Measurements from ENCODE around the gene IP6K2. TPM values are rescaled to one million over a fixed set of nuclear protein-coding genes. Genes with fewer than 3 reads are reported as not detected.

IP6K2 gene
- total RNA-seq, 4 donors from 2014 or later = 16.9 to 31.8 (median 22.0) TPM

DNA sequence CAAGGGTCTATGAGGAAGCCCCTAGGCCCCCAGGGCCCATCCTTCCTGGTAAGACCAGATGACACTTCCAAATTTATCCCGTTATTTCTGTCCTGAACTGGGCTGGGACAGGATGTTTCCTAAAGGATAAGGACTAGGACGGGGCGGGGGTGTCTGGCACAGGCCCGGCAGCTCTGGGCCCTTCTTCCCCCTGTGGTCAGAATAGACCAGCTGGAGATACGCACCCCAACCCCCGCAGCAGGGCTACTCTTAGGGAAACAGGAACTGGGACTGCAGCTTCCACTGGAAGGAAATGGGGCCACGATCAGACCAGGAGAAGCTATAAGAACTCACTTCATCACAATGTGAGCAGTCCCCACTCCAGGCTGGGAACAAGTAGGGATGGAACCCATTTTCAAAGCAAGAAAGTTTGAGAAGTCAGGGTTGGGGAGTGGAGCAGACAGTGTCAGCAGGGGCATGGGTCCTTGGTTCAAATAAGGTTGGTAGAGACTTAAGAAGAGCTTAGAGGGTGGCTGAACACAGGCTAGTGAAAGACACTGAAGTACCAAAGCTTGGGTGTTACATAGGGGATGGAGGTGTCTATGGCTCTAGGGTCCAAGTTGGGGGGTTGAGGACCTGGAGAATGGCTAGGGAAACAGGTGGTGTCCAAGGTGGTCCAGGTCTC, 32.4 kb downstream of the IP6K2 start:
- Histone ChIP-seq H3K27ac (peak overlapping the region in 2 of 4 donors; percentile 36 to 73), H3K4me3 (peak overlapping the region; percentile 69 to 96 (median 84)), H3K4me1 (peaks cover 30 to 36% of the 10 kb centered on the region in 2 donors), H3K36me3 (peaks cover 0 to 48% of the 10 kb centered on the region in 2 donors), H3K27me3 (no peaks in the 10 kb centered on the region), H3K9me3 (no peaks in the 10 kb centered on the region)
- no peak for ATAC-seq
- peak in 1 of 2 donors; percentile 32 for DNase-seq
- in situ Hi-C loops (cut with MboI; ENCODE audit: low sequenced_read_pairs in 4 of 4) = no loop called here
- intact Hi-C loops (cut with DNase I; ENCODE audit: low total_unique reads) = loop anchor here (1.0 to 5.0 kb wide), 5 partner anchors 32 to 217 kb away; partner anchors contain the start of genes IP6K2, PFKFB4 and SLC26A6
- TF ChIP-seq, protein P1, sequence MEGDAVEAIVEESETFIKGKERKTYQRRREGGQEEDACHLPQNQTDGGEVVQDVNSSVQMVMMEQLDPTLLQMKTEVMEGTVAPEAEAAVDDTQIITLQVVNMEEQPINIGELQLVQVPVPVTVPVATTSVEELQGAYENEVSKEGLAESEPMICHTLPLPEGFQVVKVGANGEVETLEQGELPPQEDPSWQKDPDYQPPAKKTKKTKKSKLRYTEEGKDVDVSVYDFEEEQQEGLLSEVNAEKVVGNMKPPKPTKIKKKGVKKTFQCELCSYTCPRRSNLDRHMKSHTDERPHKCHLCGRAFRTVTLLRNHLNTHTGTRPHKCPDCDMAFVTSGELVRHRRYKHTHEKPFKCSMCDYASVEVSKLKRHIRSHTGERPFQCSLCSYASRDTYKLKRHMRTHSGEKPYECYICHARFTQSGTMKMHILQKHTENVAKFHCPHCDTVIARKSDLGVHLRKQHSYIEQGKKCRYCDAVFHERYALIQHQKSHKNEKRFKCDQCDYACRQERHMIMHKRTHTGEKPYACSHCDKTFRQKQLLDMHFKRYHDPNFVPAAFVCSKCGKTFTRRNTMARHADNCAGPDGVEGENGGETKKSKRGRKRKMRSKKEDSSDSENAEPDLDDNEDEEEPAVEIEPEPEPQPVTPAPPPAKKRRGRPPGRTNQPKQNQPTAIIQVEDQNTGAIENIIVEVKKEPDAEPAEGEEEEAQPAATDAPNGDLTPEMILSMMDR (IDR thresholded peaks at IDR 0.05 in 4 of 5, conservative IDR thresholded peaks at IDR 0.05 in 1 of 5) = no peak

DNA sequence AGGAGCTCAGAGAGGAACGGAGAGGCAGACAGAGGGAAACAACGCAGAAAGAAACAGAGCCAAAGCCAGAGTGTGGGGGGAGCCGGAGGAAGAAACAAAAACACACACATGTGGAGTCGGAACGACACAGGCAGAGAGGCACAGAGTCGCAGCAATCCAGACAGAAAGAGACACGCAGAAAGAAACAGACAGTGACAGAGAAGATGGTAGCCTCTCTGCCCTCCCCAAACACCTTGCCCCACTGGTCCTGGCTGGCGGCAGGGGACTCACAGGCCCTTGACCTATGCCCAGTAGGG, 33.0 kb downstream of the IP6K2 start:
- H3K36me3 ChIP-seq = peaks cover 0 to 45% of the 10 kb centered on the region in 2 donors
- in situ Hi-C loops (cut with MboI; ENCODE audit: low sequenced_read_pairs in 4 of 4) (no loop called here), intact Hi-C loops (cut with DNase I; ENCODE audit: low total_unique reads) (loop anchor here (2.0 kb wide), 2 partner anchors 33 to 57 kb away; partner anchors contain the start of gene IP6K2)
- DNase-seq = no peak
- ATAC-seq = no peak
- peak overlapping the region in 2 of 4 donors; percentile 36 to 73 for H3K27ac ChIP-seq
- TF ChIP-seq, protein P1 (IDR thresholded peaks at IDR 0.05 in 4 of 5, conservative IDR thresholded peaks at IDR 0.05 in 1 of 5) = no peak
- TF ChIP-seq POLR2A (IDR thresholded peaks at IDR 0.05) = no peak
- H3K4me1 ChIP-seq = peaks cover 30 to 36% of the 10 kb centered on the region in 2 donors
- H3K9me3 ChIP-seq = no peaks in the 10 kb centered on the region
- no peaks in the 10 kb centered on the region for H3K27me3 ChIP-seq
- peak overlapping the region in 3 of 4 donors; percentile 69 to 96 (median 78) for H3K4me3 ChIP-seq

DNA sequence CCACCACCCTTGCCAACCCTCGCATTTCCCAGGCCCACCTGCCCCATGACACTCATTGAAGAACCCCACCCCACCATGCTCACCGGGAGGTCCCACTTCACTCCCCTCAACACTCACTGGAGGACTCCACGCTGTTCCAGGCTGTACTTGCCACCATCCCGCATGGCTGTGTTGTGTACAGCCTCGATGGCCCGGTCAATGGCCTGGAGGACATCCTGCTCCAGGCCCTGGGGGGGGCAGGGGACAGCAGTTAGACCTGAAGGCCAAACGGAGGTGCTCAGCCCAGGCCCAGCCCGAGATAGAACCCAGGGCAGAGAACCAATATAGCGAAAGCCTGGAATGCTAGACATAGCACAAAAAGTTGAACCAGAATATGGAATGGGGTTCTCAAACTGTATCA, 34.2 kb downstream of the IP6K2 start:
- H3K4me3 ChIP-seq = no peak overlapping the region
- no peaks in the 10 kb centered on the region for H3K9me3 ChIP-seq
- in situ Hi-C loops (cut with MboI; ENCODE audit: low sequenced_read_pairs in 4 of 4) = no loop called here
- ATAC-seq (no peak), DNase-seq (no peak)
- TF ChIP-seq, protein P1 (IDR thresholded peaks at IDR 0.05 in 4 of 5, conservative IDR thresholded peaks at IDR 0.05 in 1 of 5) = no peak
- TF ChIP-seq POLR2A (IDR thresholded peaks at IDR 0.05) = no peak
- H3K4me1 ChIP-seq = peaks cover 30 to 36% of the 10 kb centered on the region in 2 donors
- intact Hi-C loops (cut with DNase I; ENCODE audit: low total_unique reads) = no loop called here
- no peak overlapping the region for H3K27ac ChIP-seq
- H3K36me3 ChIP-seq = peaks cover 0 to 45% of the 10 kb centered on the region in 2 donors
- no peaks in the 10 kb centered on the region for H3K27me3 ChIP-seq

DNA sequence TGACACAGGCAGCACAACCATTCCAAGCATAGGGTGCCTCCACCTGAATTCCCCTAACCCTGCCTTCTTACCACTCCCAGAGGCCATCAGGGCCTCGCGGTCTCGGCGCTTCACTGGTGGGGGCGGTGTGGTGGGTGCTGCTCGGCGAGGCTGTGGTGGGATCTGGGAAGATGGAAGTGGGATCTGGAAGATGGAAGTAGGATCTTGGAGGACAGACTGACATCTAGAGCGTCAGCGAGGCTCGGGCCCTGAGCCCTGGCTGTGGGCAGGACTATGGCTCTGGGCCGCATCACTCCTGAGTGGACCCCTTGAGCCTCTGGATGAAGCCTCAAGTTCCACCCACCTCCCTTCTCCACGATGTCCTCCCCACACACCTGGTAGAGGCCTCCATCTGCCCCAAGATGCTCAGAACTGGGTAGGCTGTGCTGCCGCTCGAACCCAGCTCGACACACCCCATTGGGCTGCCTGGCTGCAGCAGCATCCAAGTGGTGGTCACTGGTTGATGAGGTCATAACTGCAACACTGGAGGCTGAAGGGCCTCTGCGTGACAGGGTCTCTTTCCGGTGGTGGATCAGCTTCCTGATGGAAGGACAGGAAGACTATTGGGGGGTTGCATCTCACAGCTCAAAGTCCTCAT, 34.9 kb downstream of the IP6K2 start:
- H3K4me1 ChIP-seq = peaks cover 26 to 33% of the 10 kb centered on the region in 2 donors
- no peak for DNase-seq
- intact Hi-C loops (cut with DNase I; ENCODE audit: low total_unique reads) = no loop called here
- H3K36me3 ChIP-seq = peaks cover 0 to 41% of the 10 kb centered on the region in 2 donors
- in situ Hi-C loops (cut with MboI; ENCODE audit: low sequenced_read_pairs in 4 of 4) = no loop called here
- H3K9me3 ChIP-seq = no peaks in the 10 kb centered on the region
- no peak for TF ChIP-seq POLR2A (IDR thresholded peaks at IDR 0.05)
- TF ChIP-seq, protein P1 (IDR thresholded peaks at IDR 0.05 in 4 of 5, conservative IDR thresholded peaks at IDR 0.05 in 1 of 5) = no peak
- H3K27ac ChIP-seq = no peak overlapping the region
- no peak overlapping the region for H3K4me3 ChIP-seq
- no peaks in the 10 kb centered on the region for H3K27me3 ChIP-seq
- ATAC-seq = no peak
